Activated naive CD8-positive, alpha-beta T cell treated with anti-CD3 and anti-CD28 coated beads, Interleukin-2, amount 50 U/mL, for 24 hours (primary cell): ENCODE data around the gene SHC2.

Experiments used
- ATAC-seq: fragments of 150-1000 bp; cut with Tn5 transposase; one replicate; pipeline ENCODE4 v1.10.0; 2021
- DNase-seq: peaks from one replicate; pipeline ENCODE4 v3.0.0; 2021
- H3K27ac Mint-ChIP-seq: one replicate; pipeline ENCODE4 v1.8.0; 2021; ENCODE audit warnings: mild to moderate bottlenecking, mixed read lengths
- H3K27me3 Mint-ChIP-seq: one replicate; pipeline ENCODE4 v1.8.0; 2021; ENCODE audit warnings: mixed read lengths
- H3K36me3 Mint-ChIP-seq: one replicate; pipeline ENCODE4 v1.8.0; 2021; ENCODE audit warnings: low read depth, mixed read lengths
- H3K4me1 Mint-ChIP-seq: one replicate; pipeline ENCODE4 v1.8.0; 2021; ENCODE audit warnings: mixed read lengths
- H3K4me3 Mint-ChIP-seq: one replicate; pipeline ENCODE4 v1.8.0; 2021; ENCODE audit warnings: mild to moderate bottlenecking, moderate library complexity, mixed read lengths
- H3K9me3 Mint-ChIP-seq: one replicate; pipeline ENCODE4 v1.8.0; 2021; ENCODE audit warnings: mixed read lengths

Gene SHC2

GRCh38 chr19:495402-496111 is 34.7 kb upstream of the SHC2 start:
- Mint-ChIP-seq H3K27ac (no peak overlapping the region), H3K4me1 (peaks cover 6% of the 10 kb centered on the region), H3K36me3 (no peaks in the 10 kb centered on the region), H3K4me3 (no peak overlapping the region), H3K27me3 (peaks cover 26% of the 10 kb centered on the region), H3K9me3 (no peaks in the 10 kb centered on the region)
- ATAC-seq: no peak
- DNase-seq: peak; percentile 71

- Mint-ChIP-seq H3K9me3 (no peaks in the 10 kb centered on the region), H3K36me3 (no peaks in the 10 kb centered on the region), H3K27me3 (peaks cover 26% of the 10 kb centered on the region), H3K4me3 (no peak overlapping the region), H3K27ac (no peak overlapping the region), H3K4me1 (peaks cover 10% of the 10 kb centered on the region)
- no peak for DNase-seq
- no peak for ATAC-seq
These were observed 34.2 kb upstream of the SHC2 start for GRCh38 chr19:495081-495401.

DNA sequence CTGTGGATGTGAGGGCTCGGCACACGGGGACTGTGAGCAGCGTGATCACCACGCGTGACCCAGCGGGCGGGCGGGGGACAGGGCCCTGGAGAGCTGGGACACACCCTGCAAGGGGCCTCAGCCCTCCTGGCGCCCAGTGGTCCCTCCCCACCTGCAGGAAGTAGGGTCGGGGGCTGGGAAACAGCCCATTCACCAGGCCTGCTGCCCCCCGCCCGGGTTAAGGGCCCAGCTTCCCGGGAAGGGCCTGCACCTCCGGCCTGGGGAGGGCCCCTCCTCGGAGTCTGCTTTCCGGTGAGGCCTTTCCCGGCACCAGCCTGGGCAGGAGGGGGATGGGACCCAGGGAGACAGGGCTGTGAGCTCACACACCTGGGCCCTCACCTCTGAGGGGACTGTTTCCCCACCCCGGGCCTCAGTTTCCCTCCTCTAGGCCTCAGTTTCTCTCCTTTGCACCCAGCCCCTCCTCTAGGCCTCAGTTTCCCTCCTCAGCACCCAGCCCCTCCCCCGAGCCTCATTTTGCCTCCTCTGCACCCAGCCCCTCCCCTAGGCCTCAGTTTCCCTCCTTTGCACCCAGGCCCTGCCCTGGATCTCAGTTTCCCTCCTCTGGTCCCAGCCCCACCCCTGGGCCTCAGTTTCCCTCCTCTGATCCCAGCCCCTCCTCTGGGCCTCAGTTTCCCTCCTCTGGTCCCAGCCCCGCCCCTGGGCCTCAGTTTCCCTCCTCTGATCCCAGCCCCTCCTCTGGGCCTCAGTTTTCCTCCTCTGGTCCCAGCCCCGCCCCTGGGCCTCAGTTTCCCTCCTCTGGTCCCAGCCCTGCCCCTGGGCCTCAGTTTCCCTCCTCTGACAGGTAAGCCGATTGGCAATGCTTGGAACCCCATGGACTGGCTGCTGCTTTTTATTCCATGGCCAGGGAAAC is 33.6 kb upstream of the SHC2 start:
- ATAC-seq (no peak), DNase-seq (no peak)
- no peak overlapping the region for H3K27ac Mint-ChIP-seq
- H3K36me3 Mint-ChIP-seq: no peaks in the 10 kb centered on the region
- H3K27me3 Mint-ChIP-seq: peaks cover 24% of the 10 kb centered on the region
- H3K4me1 Mint-ChIP-seq: peaks cover 10% of the 10 kb centered on the region
- no peaks in the 10 kb centered on the region for H3K9me3 Mint-ChIP-seq
- H3K4me3 Mint-ChIP-seq: no peak overlapping the region

GRCh38 chr19:493391-494170 is 32.7 kb upstream of the SHC2 start:
- Mint-ChIP-seq H3K9me3 (no peaks in the 10 kb centered on the region), H3K4me1 (peaks cover 9% of the 10 kb centered on the region), H3K4me3 (no peak overlapping the region), H3K36me3 (no peaks in the 10 kb centered on the region), H3K27ac (no peak overlapping the region), H3K27me3 (peaks cover 17% of the 10 kb centered on the region)
- DNase-seq (no peak), ATAC-seq (no peak)

- no peak overlapping the region for H3K27ac Mint-ChIP-seq
- no peak for ATAC-seq
- H3K36me3 Mint-ChIP-seq: no peaks in the 10 kb centered on the region
These were observed 31.3 kb upstream of the SHC2 start for GRCh38 chr19:492091-492531.

DNA sequence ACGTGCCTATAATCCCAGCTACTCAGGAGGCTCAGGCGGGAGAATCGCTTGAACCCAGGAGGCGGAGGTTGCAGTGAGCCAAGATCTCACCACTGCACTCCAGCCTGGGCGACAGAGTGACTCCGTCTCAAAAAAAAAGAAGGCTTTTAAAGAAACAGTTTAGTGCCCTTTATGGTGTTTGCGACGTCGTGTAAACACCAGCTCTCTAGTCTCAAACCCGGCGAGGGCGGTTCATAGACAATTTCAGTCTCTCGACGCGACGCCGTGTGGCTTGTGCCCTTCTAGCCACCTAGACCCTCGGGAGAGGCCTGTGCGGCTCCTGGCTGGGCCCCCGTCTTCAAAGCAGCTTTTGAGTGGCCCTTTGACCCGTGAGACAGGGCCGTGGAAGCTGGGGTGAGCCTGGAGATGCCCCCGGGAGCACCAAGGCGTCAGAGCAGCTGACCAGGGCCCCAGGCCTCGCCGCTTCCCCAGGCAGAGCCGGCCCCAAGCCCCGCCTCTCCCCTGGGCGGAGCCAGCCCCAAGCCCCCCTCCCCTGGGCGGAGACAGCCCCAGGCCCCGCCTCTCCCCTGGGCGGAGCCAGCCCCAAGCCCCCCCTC is 30.4 kb upstream of the SHC2 start:
- no peaks in the 10 kb centered on the region for H3K36me3 Mint-ChIP-seq

More at GRCh38 chr19:492091-492531, 31.3 kb upstream of the SHC2 start:
- H3K4me3 Mint-ChIP-seq: no peak overlapping the region
- H3K27me3 Mint-ChIP-seq: peaks cover 11% of the 10 kb centered on the region
- DNase-seq: no peak
- no peaks in the 10 kb centered on the region for H3K9me3 Mint-ChIP-seq
- peaks cover 12% of the 10 kb centered on the region for H3K4me1 Mint-ChIP-seq

GRCh38 chr19:489418-490196 is 28.8 kb upstream of the SHC2 start:
- no peak overlapping the region for H3K27ac Mint-ChIP-seq
- H3K36me3 Mint-ChIP-seq: no peaks in the 10 kb centered on the region
- DNase-seq (no peak), ATAC-seq (no peak)
- H3K4me3 Mint-ChIP-seq: peak overlapping the region; percentile 68
- peaks cover 9% of the 10 kb centered on the region for H3K4me1 Mint-ChIP-seq
- H3K9me3 Mint-ChIP-seq: no peaks in the 10 kb centered on the region
- H3K27me3 Mint-ChIP-seq: peaks cover 16% of the 10 kb centered on the region

More for the DNA sequence above, 30.4 kb upstream of the SHC2 start:
- no peaks in the 10 kb centered on the region for H3K9me3 Mint-ChIP-seq
- peaks cover 12% of the 10 kb centered on the region for H3K27me3 Mint-ChIP-seq
- no peak overlapping the region for H3K4me3 Mint-ChIP-seq
- no peak overlapping the region for H3K27ac Mint-ChIP-seq
- peaks cover 12% of the 10 kb centered on the region for H3K4me1 Mint-ChIP-seq
- DNase-seq (no peak), ATAC-seq (no peak)

GRCh38 chr19:488505-489417 is 27.9 kb upstream of the SHC2 start:
- peak; percentile 86 for ATAC-seq
- Mint-ChIP-seq H3K27me3 (peaks cover 21% of the 10 kb centered on the region), H3K4me3 (peak overlapping the region; percentile 80), H3K27ac (peak overlapping the region; percentile 87), H3K9me3 (no peaks in the 10 kb centered on the region), H3K4me1 (peaks cover 9% of the 10 kb centered on the region), H3K36me3 (no peaks in the 10 kb centered on the region)
- peak; percentile 96 for DNase-seq

- peaks cover 5% of the 10 kb centered on the region for H3K36me3 Mint-ChIP-seq
- DNase-seq (no peak), ATAC-seq (no peak)
- peaks cover 29% of the 10 kb centered on the region for H3K27me3 Mint-ChIP-seq
- peaks cover 13% of the 10 kb centered on the region for H3K4me1 Mint-ChIP-seq
- peaks cover 12% of the 10 kb centered on the region for H3K9me3 Mint-ChIP-seq
- H3K27ac Mint-ChIP-seq: no peak overlapping the region
- no peak overlapping the region for H3K4me3 Mint-ChIP-seq
These were observed 24.9 kb upstream of the SHC2 start for GRCh38 chr19:485583-486236.

DNA sequence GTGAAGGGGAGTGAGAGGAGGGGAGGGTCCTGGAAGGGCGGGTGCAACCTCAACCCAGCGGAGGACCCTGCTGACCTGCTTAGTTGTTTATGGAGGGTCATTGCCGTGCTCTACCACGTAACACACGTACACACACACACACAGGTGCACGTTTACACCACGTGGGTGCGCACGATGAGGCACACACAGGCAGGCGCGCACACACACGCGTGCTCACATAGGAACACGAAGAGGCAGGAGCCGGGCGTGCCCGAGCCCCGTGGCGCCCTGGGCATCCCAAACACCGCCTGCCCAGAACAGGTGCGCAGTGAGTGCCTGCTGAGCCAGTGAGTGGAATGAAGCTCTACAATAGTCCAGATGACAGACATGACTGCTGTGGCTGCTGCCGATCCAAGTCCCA is 24.2 kb upstream of the SHC2 start:
- Mint-ChIP-seq H3K4me1 (peaks cover 16% of the 10 kb centered on the region), H3K27ac (no peak overlapping the region), H3K4me3 (no peak overlapping the region), H3K27me3 (peaks cover 35% of the 10 kb centered on the region), H3K36me3 (peaks cover 10% of the 10 kb centered on the region), H3K9me3 (peaks cover 18% of the 10 kb centered on the region)
- DNase-seq: no peak
- no peak for ATAC-seq

DNA sequence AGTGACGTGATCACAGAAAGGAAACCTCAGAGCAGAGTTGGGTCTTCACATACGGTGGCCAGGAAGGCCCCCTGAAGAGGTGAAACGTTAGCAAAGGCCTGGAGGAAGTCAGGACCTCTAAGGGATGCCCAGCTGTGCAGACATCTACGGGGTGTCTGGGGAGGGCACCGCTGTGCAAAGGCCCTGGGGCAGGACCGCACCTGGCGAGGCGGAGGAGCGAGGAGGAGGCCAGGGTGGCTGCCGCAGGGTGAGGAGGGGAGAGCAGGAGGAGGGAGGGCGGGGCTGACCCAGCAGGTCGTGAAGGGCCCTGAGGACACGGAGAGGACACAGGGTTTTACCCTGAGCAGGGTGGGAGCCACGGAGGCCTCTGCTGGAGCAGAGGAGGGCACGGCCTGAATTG is 23.7 kb upstream of the SHC2 start:
- Mint-ChIP-seq H3K27ac (no peak overlapping the region), H3K9me3 (peaks cover 23% of the 10 kb centered on the region), H3K27me3 (peaks cover 36% of the 10 kb centered on the region), H3K36me3 (peaks cover 13% of the 10 kb centered on the region), H3K4me1 (peaks cover 19% of the 10 kb centered on the region), H3K4me3 (no peak overlapping the region)
- ATAC-seq (no peak), DNase-seq (no peak)

DNA sequence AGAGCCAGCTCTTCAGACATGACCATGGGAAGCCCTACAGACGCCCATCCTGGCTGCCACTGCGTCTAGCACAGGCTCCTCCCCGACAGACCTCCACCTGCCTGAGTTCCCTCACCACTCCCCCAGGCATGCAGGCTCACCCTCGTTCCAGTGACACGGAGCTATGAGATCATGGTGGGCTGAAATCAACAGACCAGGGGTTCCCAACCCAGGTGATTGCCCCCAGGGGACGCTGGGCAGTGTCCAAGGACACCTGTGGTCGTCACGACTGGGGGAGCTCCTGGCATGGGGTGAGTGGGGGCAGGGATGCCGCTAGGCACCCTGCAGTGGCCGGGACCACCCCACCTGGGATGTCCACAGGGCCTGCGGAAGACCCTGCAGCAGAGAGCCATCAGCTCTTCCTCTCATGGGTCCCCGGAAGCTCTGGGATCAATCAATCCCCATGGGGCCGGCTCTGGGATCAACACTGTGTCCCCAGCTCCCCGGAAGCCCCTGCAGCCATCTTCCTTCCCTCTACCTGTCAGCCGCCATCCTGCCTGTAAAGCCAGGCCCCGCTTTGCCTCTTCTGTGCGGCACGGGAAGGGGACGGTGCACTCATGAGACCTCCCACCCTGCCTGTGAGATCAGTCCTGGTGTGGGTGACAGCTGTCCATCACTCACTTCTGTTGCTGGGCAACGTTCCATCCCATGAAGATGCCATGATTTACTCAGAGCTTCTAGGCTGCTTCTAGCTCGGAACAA is 22.7 kb upstream of the SHC2 start:
- DNase-seq: no peak
- Mint-ChIP-seq H3K27ac (peak overlapping the region; percentile 50), H3K4me3 (no peak overlapping the region), H3K36me3 (peaks cover 13% of the 10 kb centered on the region), H3K27me3 (peaks cover 36% of the 10 kb centered on the region), H3K9me3 (peaks cover 23% of the 10 kb centered on the region), H3K4me1 (peaks cover 19% of the 10 kb centered on the region)
- ATAC-seq: no peak
